Duodenal mucosa (tissue), 2 donors: Measurements from ENCODE around the gene NUDCD2.

Source experiments
- H3K27ac ChIP-seq: one replicate; pipeline ENCODE4 v1.7.0; 2013; ENCODE audit warnings: low read depth, low read length
- H3K27me3 ChIP-seq, 2 donors: one replicate each; pipeline ENCODE4 v1.7.0; 2013; ENCODE audit warnings: low read length in 2 of 2, control low read depth in 1 of 2; ENCODE audit not compliant: insufficient read depth in 2 of 2, control insufficient read depth in 1 of 2
- H3K36me3 ChIP-seq, 2 donors: one replicate each; pipeline ENCODE4 v1.7.0; 2013; ENCODE audit warnings: low read length in 2 of 2, control low read depth in 1 of 2; ENCODE audit not compliant: insufficient read depth in 2 of 2, control insufficient read depth in 1 of 2
- H3K4me1 ChIP-seq, 2 donors: one replicate each; pipeline ENCODE4 v1.7.0; 2013; ENCODE audit warnings: low read length in 2 of 2, control low read depth in 1 of 2; ENCODE audit not compliant: insufficient read depth in 2 of 2, control insufficient read depth in 1 of 2
- H3K4me3 ChIP-seq, 2 donors: one replicate each; pipeline ENCODE4 v1.7.0; 2013; ENCODE audit warnings: low read length in 2 of 2, low read depth in 1 of 2
- H3K9ac ChIP-seq, 2 donors: one replicate each; pipeline ENCODE4 v1.7.0; 2013; ENCODE audit warnings: low read length in 2 of 2, low read depth in 1 of 2
- H3K9me3 ChIP-seq, 2 donors: one replicate each; pipeline ENCODE4 v1.7.0; 2013; ENCODE audit warnings: low read length in 2 of 2, control low read depth in 1 of 2; ENCODE audit not compliant: control insufficient read depth in 1 of 2

NUDCD2 gene

DNA sequence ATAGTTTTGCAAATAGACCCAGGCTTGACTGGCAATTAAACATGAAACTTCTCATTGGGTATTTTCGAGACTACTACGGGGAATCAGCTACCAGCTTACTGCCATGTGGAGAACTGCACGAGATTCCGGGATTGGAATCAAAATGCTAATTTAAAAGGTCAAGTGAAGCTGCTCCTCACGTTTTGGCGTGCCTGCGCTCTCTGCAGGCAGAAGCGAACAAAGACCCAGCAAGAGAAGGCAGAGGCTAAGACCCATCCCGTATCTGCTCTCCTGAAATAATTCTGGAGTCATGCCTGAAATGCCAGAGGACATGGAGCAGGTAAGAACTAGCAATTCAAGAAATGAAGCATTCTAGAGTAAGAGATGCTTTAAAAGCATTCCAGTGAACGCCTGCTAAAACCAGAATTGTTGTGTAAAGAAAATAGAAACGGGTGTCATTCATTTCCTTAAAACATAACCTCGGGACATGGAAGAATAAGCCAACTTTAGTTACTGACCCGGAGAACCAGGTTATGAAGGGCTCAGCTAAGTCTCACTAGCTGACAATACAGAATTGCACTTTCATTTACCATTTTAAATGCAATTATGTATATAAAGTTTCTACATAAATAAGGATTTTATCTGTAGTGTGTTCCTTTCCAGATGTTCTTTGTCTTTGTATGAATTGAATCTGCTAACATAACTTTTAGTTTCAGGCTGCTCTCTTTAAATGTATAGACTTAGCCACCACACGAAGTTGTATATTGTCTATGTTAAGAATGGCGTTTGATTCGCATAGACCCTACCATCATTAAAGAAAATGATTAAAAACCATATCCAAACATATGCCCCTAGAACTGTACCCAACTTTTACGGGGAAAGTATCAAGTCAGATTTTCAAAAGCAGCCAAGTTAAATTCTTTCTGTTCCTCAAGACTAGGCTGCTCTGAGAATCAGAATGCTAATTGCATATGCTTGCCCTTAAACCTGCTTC is 43.5 kb upstream of the NUDCD2 start:
- H3K9me3 ChIP-seq: no peaks in the 10 kb centered on the region
- H3K36me3 ChIP-seq: no peaks in the 10 kb centered on the region
- peak overlapping the region; percentile 90 to 98 for H3K9ac ChIP-seq
- H3K27me3 ChIP-seq: no peaks in the 10 kb centered on the region
- H3K4me1 ChIP-seq: peaks cover 9 to 14% of the 10 kb centered on the region in 2 donors
- peak overlapping the region; percentile 97 for H3K27ac ChIP-seq
- H3K4me3 ChIP-seq: peak overlapping the region; percentile 93 to 95

DNA sequence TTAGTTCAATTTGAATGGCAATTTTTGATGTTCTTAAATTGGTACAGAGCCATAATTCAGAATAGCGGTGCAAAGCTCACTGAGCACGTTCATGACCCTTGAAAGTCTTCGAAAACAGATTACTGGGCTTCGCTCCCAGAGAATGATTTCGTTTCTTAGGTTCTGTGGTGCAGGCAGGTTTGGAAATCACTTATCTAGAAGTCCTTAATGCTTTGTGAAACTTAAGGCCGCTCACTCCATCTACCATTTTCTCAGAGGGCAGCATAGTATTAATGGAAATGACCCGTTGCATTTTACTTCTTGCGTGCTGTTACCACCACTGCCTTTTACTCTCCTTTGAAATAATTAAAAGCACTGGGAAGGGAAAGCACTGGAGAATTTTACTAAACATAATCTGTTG is 42.6 kb upstream of the NUDCD2 start:
- H3K9ac ChIP-seq: peak overlapping the region; percentile 90 to 98
- peaks cover 5 to 9% of the 10 kb centered on the region in 2 donors for H3K4me1 ChIP-seq

DNA sequence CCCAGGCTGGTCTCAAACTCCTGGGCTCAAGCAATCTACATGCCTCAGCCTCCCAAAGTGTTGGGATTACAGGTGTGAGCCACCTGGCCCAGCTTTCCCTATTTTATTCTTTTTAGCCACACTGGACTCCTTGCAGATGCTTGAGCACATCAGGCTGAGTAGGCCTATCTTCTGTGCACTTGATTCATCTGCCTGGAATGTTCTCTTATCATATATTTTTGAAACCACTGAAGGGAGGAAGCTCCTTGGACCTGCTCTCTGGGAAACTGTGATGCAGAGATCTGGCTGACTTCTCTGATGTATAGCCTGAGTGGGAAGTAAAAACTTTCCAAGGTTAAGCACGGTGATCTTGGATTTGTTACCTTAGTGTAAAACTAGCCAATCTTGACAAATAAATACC is 39.0 kb upstream of the NUDCD2 start:
- H3K27ac ChIP-seq: no peak overlapping the region
- H3K9me3 ChIP-seq: no peaks in the 10 kb centered on the region
- H3K36me3 ChIP-seq: no peaks in the 10 kb centered on the region
- H3K4me3 ChIP-seq: no peak overlapping the region
- peaks cover 4 to 9% of the 10 kb centered on the region in 2 donors for H3K4me1 ChIP-seq
- H3K9ac ChIP-seq: no peak overlapping the region
- no peaks in the 10 kb centered on the region for H3K27me3 ChIP-seq

More for the DNA sequence above, 42.6 kb upstream of the NUDCD2 start:
- H3K27me3 ChIP-seq: no peaks in the 10 kb centered on the region
- H3K27ac ChIP-seq: no peak overlapping the region
- no peaks in the 10 kb centered on the region for H3K9me3 ChIP-seq
- H3K4me3 ChIP-seq: peak overlapping the region; percentile 93 to 95
- no peaks in the 10 kb centered on the region for H3K36me3 ChIP-seq

DNA sequence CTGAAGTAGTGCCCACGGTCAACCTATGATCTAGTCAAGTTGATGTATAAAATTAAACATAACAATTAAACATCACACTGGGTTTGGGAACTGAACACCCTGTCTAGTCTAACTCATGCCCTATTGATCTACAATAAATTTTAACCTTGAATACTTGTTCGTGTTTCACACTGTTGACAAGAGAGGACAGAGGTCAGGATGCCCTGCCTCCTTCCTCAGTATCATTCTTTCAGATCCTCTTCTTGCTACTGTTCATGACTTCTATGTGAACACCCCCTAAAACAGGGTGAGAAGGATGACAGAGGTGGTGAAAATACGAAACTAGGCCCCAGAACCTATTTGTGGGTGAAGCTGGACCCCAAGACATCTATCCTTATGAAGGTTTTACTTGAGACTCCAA is 37.4 kb upstream of the NUDCD2 start:
- H3K4me3 ChIP-seq: no peak overlapping the region
- H3K36me3 ChIP-seq: no peaks in the 10 kb centered on the region
- peaks cover 0 to under 1% of the 10 kb centered on the region in 2 donors for H3K4me1 ChIP-seq
- H3K27me3 ChIP-seq: no peaks in the 10 kb centered on the region
- no peaks in the 10 kb centered on the region for H3K9me3 ChIP-seq
- H3K9ac ChIP-seq: no peak overlapping the region
- H3K27ac ChIP-seq: no peak overlapping the region

DNA sequence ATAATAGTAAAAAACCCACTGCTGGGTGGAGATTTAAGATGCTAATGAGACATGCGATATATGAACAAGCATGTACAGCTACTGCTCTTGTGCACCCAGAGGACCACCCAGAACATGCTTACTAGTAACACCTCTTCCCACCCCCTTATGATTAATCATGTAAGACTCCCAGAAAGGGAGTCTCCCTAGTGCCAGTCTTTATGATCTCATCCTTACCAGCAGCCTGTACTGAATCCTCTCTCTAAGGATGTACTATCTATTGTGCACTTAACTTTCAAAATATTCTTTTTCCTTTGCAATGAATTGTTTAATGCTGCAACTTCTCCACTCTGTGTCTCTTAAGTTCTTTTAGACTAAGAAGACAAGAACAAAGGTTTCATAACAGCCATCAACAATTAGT is 36.4 kb upstream of the NUDCD2 start:
- Histone ChIP-seq H3K27ac (no peak overlapping the region), H3K4me3 (no peak overlapping the region), H3K9me3 (no peaks in the 10 kb centered on the region), H3K9ac (no peak overlapping the region), H3K36me3 (no peaks in the 10 kb centered on the region), H3K27me3 (no peaks in the 10 kb centered on the region), H3K4me1 (no peaks in the 10 kb centered on the region)

DNA sequence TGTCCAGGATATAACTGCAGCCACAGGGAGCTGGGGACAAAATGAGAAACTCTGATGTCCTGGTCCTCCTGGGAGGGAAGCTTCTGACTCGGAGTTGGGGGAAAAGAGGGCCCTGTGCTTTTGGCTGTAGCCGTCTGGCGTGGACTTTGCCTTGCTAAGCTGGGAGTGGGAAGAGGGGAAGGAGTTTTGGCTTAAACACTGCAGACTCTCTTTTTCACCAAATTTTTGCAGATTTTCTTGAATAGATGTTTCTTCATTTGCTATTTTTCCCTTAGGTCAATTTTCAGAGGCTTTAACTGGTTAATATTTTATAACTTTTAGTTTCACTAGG is 29.8 kb upstream of the NUDCD2 start:
- no peak overlapping the region for H3K27ac ChIP-seq
- H3K4me1 ChIP-seq: no peaks in the 10 kb centered on the region

DNA sequence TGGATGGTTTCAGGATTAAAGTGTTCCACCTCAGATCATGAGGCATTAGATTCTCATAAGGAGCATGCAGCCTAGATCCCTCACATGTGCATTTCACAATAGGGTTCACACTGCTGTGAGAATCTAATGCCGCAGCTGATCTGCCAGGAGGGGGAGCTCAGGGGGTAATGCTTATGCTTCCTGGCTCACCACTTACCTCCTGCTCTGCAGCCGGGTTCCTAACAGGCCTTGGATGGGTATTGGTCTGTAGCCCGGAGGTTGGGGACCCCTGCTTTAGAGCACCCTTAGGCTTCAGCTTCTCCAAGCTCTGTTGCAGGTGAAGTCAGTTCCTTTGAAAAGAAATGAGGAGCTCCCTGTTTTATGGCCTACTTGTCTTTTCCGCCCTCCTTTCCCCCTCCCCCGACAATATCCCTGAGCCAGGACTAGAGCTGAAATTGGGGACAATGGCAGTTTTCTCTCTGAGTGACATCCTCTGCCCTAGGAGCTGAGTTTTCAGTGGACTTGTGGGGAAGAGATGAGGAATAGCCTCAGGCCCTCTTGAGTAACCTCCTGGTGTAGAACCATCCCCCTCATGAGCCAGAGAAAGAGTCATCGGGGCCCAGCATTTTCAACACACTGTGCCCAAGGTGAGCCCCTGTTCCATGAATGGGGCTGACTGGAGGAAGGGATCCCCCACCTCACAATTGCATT is 29.3 kb upstream of the NUDCD2 start:
- no peaks in the 10 kb centered on the region for H3K9me3 ChIP-seq
- H3K36me3 ChIP-seq: peaks cover 0 to 3% of the 10 kb centered on the region in 2 donors

More for the DNA sequence above, 29.8 kb upstream of the NUDCD2 start:
- H3K36me3 ChIP-seq: no peaks in the 10 kb centered on the region
- no peaks in the 10 kb centered on the region for H3K27me3 ChIP-seq
- H3K9me3 ChIP-seq: no peaks in the 10 kb centered on the region
- H3K4me3 ChIP-seq: no peak overlapping the region
- H3K9ac ChIP-seq: no peak overlapping the region

DNA sequence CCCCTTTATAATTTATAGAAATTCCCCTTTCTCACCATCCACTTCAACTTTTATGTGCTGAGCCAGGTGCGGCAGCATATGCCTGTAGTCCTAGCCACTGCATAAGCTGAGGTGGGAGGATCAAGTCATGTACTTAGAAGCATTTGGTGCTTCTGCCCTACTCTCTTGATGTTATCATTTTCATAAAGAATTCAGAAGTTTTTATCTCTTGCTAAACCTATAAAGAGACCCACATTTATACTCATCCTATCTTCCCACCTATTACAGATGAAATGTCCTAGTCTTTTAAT is 19.0 kb upstream of the NUDCD2 start:
- Histone ChIP-seq H3K9ac (no peak overlapping the region), H3K9me3 (no peaks in the 10 kb centered on the region), H3K36me3 (peaks cover 0 to 2% of the 10 kb centered on the region in 2 donors), H3K27ac (no peak overlapping the region), H3K4me1 (no peaks in the 10 kb centered on the region), H3K27me3 (no peaks in the 10 kb centered on the region), H3K4me3 (no peak overlapping the region)

More for the DNA sequence above, 29.3 kb upstream of the NUDCD2 start:
- Histone ChIP-seq H3K4me1 (no peaks in the 10 kb centered on the region), H3K27ac (no peak overlapping the region), H3K4me3 (no peak overlapping the region), H3K27me3 (no peaks in the 10 kb centered on the region), H3K9ac (no peak overlapping the region)

DNA sequence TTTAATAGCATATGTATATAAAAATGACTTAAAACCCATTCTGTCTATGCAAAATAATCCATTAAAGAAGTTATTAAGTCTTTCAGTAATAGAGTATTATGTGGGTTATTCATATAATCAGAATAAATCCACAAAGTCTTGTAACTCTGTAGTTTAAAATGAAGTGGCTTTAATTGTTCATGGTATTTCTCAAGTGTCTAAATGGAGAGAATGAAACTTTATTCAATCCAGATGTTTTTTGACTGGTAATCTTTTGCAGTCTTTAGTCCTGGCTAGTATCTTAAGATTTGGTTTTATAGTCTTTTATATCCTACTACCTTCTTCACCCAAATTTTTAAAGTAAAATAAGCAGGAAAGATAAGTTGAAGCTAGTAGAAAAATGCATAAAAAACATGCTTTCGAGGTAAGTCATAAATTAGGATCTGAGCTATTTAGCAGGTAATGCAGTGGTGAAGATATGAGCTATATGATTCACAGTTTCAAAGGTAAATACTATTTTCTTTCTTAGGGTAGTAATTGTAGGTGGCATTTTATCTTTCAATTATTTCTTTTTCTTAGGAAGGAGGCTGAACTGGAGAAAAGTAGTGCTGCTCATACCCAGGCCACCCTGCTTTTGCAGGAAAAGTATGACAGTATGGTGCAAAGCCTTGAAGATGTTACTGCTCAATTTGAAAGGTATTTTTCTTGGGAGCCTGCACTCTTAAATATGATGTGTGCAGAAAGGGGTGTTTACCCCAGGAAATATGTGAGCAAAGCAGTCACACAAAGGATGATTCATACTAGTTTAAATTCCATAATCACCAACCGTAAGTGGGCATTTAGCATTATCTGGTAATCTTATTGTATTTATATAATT is 18.5 kb upstream of the NUDCD2 start:
- H3K27ac ChIP-seq: no peak overlapping the region
- H3K9me3 ChIP-seq: no peaks in the 10 kb centered on the region
- no peak overlapping the region for H3K9ac ChIP-seq
- no peak overlapping the region for H3K4me3 ChIP-seq
- H3K4me1 ChIP-seq: no peaks in the 10 kb centered on the region
- H3K36me3 ChIP-seq: peaks cover 0 to 2% of the 10 kb centered on the region in 2 donors
- H3K27me3 ChIP-seq: no peaks in the 10 kb centered on the region

DNA sequence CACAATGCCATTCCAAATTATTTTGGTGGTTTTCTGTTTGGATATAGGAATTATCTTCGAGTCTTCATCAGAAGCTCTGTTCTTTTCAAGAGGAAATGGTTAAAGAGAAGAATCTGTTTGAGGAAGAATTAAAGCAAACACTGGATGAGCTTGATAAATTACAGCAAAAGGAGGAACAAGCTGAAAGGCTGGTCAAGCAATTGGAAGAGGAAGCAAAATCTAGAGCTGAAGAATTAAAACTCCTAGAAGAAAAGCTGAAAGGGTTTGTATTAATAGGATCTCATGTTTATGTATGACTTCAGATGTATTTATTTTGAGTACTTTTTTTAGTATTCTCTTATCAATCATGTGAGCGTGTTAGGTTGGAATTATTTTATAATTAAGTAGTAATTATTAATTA is 15.5 kb upstream of the NUDCD2 start:
- Histone ChIP-seq H3K4me3 (no peak overlapping the region), H3K36me3 (no peaks in the 10 kb centered on the region), H3K4me1 (no peaks in the 10 kb centered on the region), H3K27me3 (no peaks in the 10 kb centered on the region), H3K27ac (no peak overlapping the region), H3K9me3 (no peaks in the 10 kb centered on the region), H3K9ac (no peak overlapping the region)
